ENCODE data around the gene NAALADL2.

DNA sequence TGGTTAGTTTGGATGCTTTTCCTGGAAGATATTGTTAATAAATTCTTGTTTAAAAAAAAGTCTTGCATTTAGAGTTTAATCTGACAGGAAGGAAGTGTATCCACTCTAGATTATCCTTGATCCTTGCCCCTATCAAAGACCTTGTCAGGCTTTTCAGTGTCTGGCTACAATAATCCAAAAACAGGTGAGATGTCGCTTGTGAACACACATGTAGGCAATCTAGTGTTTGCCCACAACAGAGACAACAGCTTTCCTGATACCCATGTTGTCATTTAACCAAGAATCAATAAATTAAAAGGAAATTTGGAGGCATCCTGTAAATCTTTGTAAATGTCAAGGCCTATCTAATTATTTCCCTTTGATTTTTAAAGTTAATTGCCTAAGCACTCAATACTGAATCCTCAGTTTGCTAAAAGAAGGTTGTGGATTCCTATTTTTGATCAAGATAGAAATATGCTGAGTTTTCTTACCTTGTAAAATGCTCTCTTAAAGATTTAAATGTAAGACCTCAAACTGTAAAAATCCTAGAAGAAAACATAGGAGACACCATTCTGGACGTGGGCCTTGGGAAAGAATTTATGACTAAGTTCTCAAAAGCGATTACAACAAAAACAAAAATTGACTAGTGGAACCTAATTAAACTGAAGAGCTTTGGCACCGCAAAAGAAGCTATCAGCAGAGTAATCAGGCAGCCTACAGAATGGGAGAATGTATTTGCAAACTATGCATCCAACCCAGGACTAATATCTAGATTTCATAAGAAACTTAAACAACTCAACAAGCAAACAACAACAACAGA is 207.7 kb downstream of the NAALADL2 start:
- TF ChIP-seq, protein P1, sequence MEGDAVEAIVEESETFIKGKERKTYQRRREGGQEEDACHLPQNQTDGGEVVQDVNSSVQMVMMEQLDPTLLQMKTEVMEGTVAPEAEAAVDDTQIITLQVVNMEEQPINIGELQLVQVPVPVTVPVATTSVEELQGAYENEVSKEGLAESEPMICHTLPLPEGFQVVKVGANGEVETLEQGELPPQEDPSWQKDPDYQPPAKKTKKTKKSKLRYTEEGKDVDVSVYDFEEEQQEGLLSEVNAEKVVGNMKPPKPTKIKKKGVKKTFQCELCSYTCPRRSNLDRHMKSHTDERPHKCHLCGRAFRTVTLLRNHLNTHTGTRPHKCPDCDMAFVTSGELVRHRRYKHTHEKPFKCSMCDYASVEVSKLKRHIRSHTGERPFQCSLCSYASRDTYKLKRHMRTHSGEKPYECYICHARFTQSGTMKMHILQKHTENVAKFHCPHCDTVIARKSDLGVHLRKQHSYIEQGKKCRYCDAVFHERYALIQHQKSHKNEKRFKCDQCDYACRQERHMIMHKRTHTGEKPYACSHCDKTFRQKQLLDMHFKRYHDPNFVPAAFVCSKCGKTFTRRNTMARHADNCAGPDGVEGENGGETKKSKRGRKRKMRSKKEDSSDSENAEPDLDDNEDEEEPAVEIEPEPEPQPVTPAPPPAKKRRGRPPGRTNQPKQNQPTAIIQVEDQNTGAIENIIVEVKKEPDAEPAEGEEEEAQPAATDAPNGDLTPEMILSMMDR (IDR thresholded peaks at IDR 0.05): no peak
- TF ChIP-seq EZH2 (IDR thresholded peaks at IDR 0.05; ENCODE audit: borderline replicate concordance, insufficient read depth, low read depth, low read length, poor library complexity, severe bottlenecking): no peak

Measured in B cell (primary cell).